Measurements from ENCODE around the gene LDAH.

LDAH gene

GRCh38 chr2:20771299-20771698, 51.6 kb downstream of the LDAH start:
- Histone ChIP-seq H3K4me1 (no peaks in the 10 kb centered on the region), H3K4me2 (ENCODE audit: low read length) (no peak overlapping the region), H2AFZ (no peak overlapping the region), H3K9me3 (ENCODE audit: control insufficient read depth, low read length) (no peaks in the 10 kb centered on the region), H3K27ac (no peak overlapping the region), H3K4me3 (ENCODE audit: low read depth, low read length) (no peak overlapping the region), H3K9ac (no peak overlapping the region), H3K36me3 (ENCODE audit: control insufficient read depth, insufficient read depth, low read length) (no peaks in the 10 kb centered on the region), H3K79me2 (no peaks in the 10 kb centered on the region), H3K27me3 (ENCODE audit: control insufficient read depth, insufficient read depth, low read length) (no peaks in the 10 kb centered on the region)
- no peak for TF ChIP-seq CTCF (IDR thresholded peaks at IDR 0.05)

- no peaks in the 10 kb centered on the region for H3K27me3 ChIP-seq (ENCODE audit: control insufficient read depth, insufficient read depth, low read length)
- H3K79me2 ChIP-seq, result no peaks in the 10 kb centered on the region
- no peak overlapping the region for H3K4me3 ChIP-seq (ENCODE audit: low read depth, low read length)
- H3K27ac ChIP-seq, result no peak overlapping the region
- no peaks in the 10 kb centered on the region for H3K9me3 ChIP-seq (ENCODE audit: control insufficient read depth, low read length)
- H2AFZ ChIP-seq, result no peak overlapping the region
- no peak overlapping the region for H3K4me2 ChIP-seq (ENCODE audit: low read length)
- no peak for TF ChIP-seq CTCF (IDR thresholded peaks at IDR 0.05)
- H3K36me3 ChIP-seq (ENCODE audit: control insufficient read depth, insufficient read depth, low read length), result no peaks in the 10 kb centered on the region
- no peak overlapping the region for H3K9ac ChIP-seq
- H3K4me1 ChIP-seq, result no peaks in the 10 kb centered on the region
These were observed 55.9 kb downstream of the LDAH start for GRCh38 chr2:20766798-20767644.

GRCh38 chr2:20766213-20766612, 56.7 kb downstream of the LDAH start:
- Histone ChIP-seq H3K9me3 (ENCODE audit: control insufficient read depth, low read length) (no peaks in the 10 kb centered on the region), H3K27ac (no peak overlapping the region), H3K4me1 (no peaks in the 10 kb centered on the region), H3K4me2 (ENCODE audit: low read length) (no peak overlapping the region), H3K36me3 (ENCODE audit: control insufficient read depth, insufficient read depth, low read length) (no peaks in the 10 kb centered on the region), H2AFZ (no peak overlapping the region), H3K9ac (no peak overlapping the region), H3K27me3 (ENCODE audit: control insufficient read depth, insufficient read depth, low read length) (no peaks in the 10 kb centered on the region), H3K79me2 (no peaks in the 10 kb centered on the region), H3K4me3 (ENCODE audit: low read depth, low read length) (no peak overlapping the region)
- TF ChIP-seq CTCF (IDR thresholded peaks at IDR 0.05), result no peak

- Histone ChIP-seq H3K9ac (no peak overlapping the region), H3K79me2 (no peaks in the 10 kb centered on the region), H3K9me3 (ENCODE audit: control insufficient read depth, low read length) (no peaks in the 10 kb centered on the region), H3K27ac (no peak overlapping the region), H3K4me2 (ENCODE audit: low read length) (no peak overlapping the region), H3K4me1 (no peaks in the 10 kb centered on the region), H3K27me3 (ENCODE audit: control insufficient read depth, insufficient read depth, low read length) (no peaks in the 10 kb centered on the region), H3K36me3 (ENCODE audit: control insufficient read depth, insufficient read depth, low read length) (no peaks in the 10 kb centered on the region), H2AFZ (no peak overlapping the region), H3K4me3 (ENCODE audit: low read depth, low read length) (no peak overlapping the region)
- TF ChIP-seq CTCF (IDR thresholded peaks at IDR 0.05), result no peak
These were observed 59.8 kb downstream of the LDAH start for GRCh38 chr2:20762945-20763683.

Data from parathyroid adenoma (tissue), 2 donors.